ENCODE results near the gene GREB1. TPM values are rescaled to one million over a fixed set of nuclear protein-coding genes. Genes with fewer than 3 reads are reported as not detected.
A peak's percentile ranks its signal among the peaks of the same experiment; 100 is the strongest.

GREB1 gene
- total and polyA plus RNA-seq, 2 of the 13 experiments (the other 11 are each of a cell fraction or from before 2014, with no cell fraction given) = 31.3 to 61.2 TPM

DNA sequence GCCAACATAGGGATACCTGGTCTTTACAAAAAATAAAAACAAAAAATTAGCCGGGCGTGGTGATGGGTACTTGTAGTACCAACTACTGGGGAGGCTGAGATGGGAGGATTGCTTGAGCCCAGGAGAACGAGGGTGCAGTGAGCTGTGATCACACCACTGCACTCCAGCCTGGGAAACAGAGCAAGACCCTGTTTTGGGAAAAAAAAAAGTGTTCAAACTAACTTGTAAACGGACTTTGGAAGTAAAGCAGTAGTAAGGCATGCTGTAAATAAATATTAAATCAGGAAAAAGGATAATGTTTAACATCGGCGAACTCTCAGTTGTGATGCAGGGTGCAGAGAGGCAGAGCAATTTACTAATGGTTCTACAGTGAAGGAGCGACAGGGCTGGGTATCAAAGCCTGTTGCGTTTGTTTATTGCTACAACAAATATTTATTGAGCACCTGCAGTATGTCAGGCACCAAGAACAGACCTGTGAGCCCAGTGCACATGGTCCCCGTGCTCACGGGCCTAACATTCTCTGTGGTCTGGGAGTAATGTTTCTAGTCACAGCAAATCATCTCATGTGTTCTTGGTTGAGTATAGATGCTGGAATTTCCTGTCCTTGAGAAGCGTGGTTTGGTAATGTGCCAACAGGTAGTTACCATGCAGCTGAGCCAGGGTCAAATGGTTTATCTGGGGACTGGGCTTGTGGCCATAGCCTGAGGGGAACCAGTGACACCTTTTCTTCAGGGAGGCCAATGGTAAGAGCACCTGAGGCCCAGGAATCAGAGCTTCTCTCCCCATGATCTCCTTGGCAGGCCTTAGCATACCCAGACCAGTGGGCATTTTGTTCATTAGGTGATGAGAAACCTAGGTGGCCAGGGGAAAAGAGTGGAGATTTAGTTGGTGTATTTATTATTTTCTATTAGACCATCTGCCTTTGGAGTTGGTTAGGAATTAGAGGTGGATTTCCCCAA lies 27.9 kb upstream of the GREB1 start (continued):
- no peak for TF ChIP-seq ZNF709 (CRISPR knock-in tag; IDR thresholded peaks at IDR 0.05)
- peak; percentile 79 for TF ChIP-seq ZNF407 (CRISPR knock-in tag; IDR thresholded peaks at IDR 0.05; ENCODE audit: not compliant biosample characterization)
- TF ChIP-seq STAT5B (CRISPR knock-in tag; IDR thresholded peaks at IDR 0.05) = no peak
- TF ChIP-seq RELA (CRISPR knock-in tag; IDR thresholded peaks at IDR 0.05) = 0 out of 2 replicates have a peak, but pooled peaks have one; percentile 33

Data from HepG2 (cell line).